GM08714 (cell line): ENCODE measurements around the gene SLC25A14.

Source experiments
- H3K4me3 ChIP-seq: fragments of 200-500 bp; sonication (Bioruptor generic); 2 replicates; pipeline ENCODE4 v1.5.1; 2014; ENCODE audit warnings: mild to moderate bottlenecking, low read length, inconsistent platforms
- ZNF274 ChIP-seq: IDR thresholded peaks from 2 replicates; pipeline ENCODE4 v1.6.1; 2012; ENCODE audit warnings: mild to moderate bottlenecking, low read depth, low read length

Gene SLC25A14

GRCh38 chrX:130415201-130415600 lies 75.5 kb downstream of the SLC25A14 start:
- no peak overlapping the region for H3K4me3 ChIP-seq
- TF ChIP-seq ZNF274 = no peak

- no peak overlapping the region for H3K4me3 ChIP-seq
- TF ChIP-seq ZNF274 = no peak
Observed at GRCh38 chrX:130416785-130417184, 77.1 kb downstream of the SLC25A14 start.

GRCh38 chrX:130418066-130418465 lies 78.3 kb downstream of the SLC25A14 start:
- no peak for TF ChIP-seq ZNF274
- peak overlapping the region; percentile 34; the same call in 1 of the 2 replicates for H3K4me3 ChIP-seq

- peak overlapping the region; percentile 11; the same call in 1 of the 2 replicates for H3K4me3 ChIP-seq
- no peak for TF ChIP-seq ZNF274
Observed at GRCh38 chrX:130418740-130419139, 79.0 kb downstream of the SLC25A14 start.

- H3K4me3 ChIP-seq = no peak overlapping the region; the same call in 1 of the 2 replicates
- no peak for TF ChIP-seq ZNF274
Observed at GRCh38 chrX:130419263-130419662, 79.5 kb downstream of the SLC25A14 start.
